B cell (primary cell): Measurements from ENCODE around the gene DYNLT2. TPM values are rescaled to one million over a fixed set of nuclear protein-coding genes. Genes with fewer than 3 reads are reported as not detected.

ENCODE experiments used
- ATAC-seq: fragments of 200-7000 bp; cut with Tn5 transposase; one replicate; pipeline ENCODE4 v1.10.0; 2021; ENCODE audit warnings: low read depth, mild to moderate bottlenecking, moderate number of reproducible peaks, moderate library complexity
- CTCF ChIA-PET: fragments of 350-600 bp; sonication (Branson Sonifier 250); formaldehyde crosslinking; loops from one replicate; lab custom pipeline; 2021; ENCODE audit warnings: antibody characterized with exemption, inconsistent platforms; lab: Charles Lee
- POLR2A ChIA-PET: fragments of 350-600 bp; sonication (Branson Sonifier 250); formaldehyde crosslinking; loops from one replicate; lab custom pipeline; 2021; ENCODE audit warnings: antibody characterized with exemption; lab: Charles Lee
- DNase-seq: peaks from one replicate; pipeline ENCODE4 v3.0.0; 2013
- H2AFZ ChIP-seq: 2 replicates; pipeline ENCODE4 v1.6.1; 2012; ENCODE audit warnings: mild to moderate bottlenecking, low read depth, low read length; ENCODE audit not compliant: insufficient read depth, poor library complexity, severe bottlenecking
- H3K27ac ChIP-seq, 2 donors: 1 replicate in 1 of 2; 2 replicates in 1 of 2; pipeline ENCODE4 v1.5.1; 2012 to 2013; ENCODE audit warnings: low read length in 2 of 2, mild to moderate bottlenecking in 2 of 2, moderate library complexity in 1 of 2
- H3K27me3 ChIP-seq, 4 experiments: fragments of 200-600 bp in 1 of 4; sonication (generic) in 1 of 4; replicated peaks in 1 of 4; 1 replicate in 2 of 4; 2 replicates in 2 of 4; pipeline versions ENCODE4 v1.6.1 to v1.7.0; 2013 to 2016; ENCODE audit warnings: low read length in 3 of 4, mild to moderate bottlenecking in 2 of 4, mixed read lengths in 1 of 4, moderate library complexity in 1 of 4; ENCODE audit not compliant: insufficient read depth in 4 of 4, control insufficient read depth in 3 of 4; ENCODE audit errors: control extremely low read depth in 1 of 4
- H3K36me3 ChIP-seq, 2 experiments: replicated peaks in 1 of 2; 1 replicate in 1 of 2; 2 replicates in 1 of 2; pipeline versions ENCODE4 v1.6.1 to v1.7.1; 2013; ENCODE audit warnings: low read length in 1 of 2; ENCODE audit not compliant: insufficient read depth in 2 of 2, control insufficient read depth in 1 of 2; ENCODE audit errors: control extremely low read depth in 1 of 2, extremely low read depth in 1 of 2
- H3K4me1 ChIP-seq, 2 donors: fragments of 200-600 bp in 1 of 2; sonication (generic) in 1 of 2; 1 replicate in 1 of 2; 2 replicates in 1 of 2; pipeline versions ENCODE4 v1.5.1 to v1.6.1; 2013 to 2017; ENCODE audit warnings: low read length in 2 of 2; ENCODE audit not compliant: control insufficient read depth in 2 of 2, insufficient read depth in 2 of 2
- H3K4me2 ChIP-seq: replicated peaks from 2 replicates; pipeline ENCODE3; 2012; ENCODE audit warnings: mild to moderate bottlenecking, low read depth, low read length; ENCODE audit not compliant: poor library complexity, severe bottlenecking
- H3K4me3 ChIP-seq, 5 experiments: fragments of 200-600 bp in 1 of 5; sonication (generic) in 1 of 5; 1 replicate in 3 of 5; 2 replicates in 2 of 5; pipeline versions ENCODE4 v1.5.1 to v1.7.0; 2011 to 2016; ENCODE audit warnings: low read length in 4 of 5, mild to moderate bottlenecking in 4 of 5, low read depth in 2 of 5, control low read depth in 1 of 5, moderate library complexity in 1 of 5; ENCODE audit not compliant: insufficient read depth in 1 of 5; ENCODE audit errors: control extremely low read depth in 1 of 5, extremely low read depth in 1 of 5
- H3K79me2 ChIP-seq: fragments of 200-600 bp; sonication (generic); one replicate; pipeline ENCODE4 v1.6.0; 2016; ENCODE audit warnings: low read length; ENCODE audit not compliant: control insufficient read depth, insufficient read depth
- H3K9ac ChIP-seq: fragments of 200-600 bp; sonication (generic); 2 replicates; pipeline ENCODE4 v1.6.1; 2017; ENCODE audit warnings: mild to moderate bottlenecking, low read length, moderate library complexity
- H3K9me3 ChIP-seq, 3 donors: one replicate each; pipeline versions ENCODE4 v1.6.1 to v1.7.1; 2013; ENCODE audit warnings: low read length in 2 of 3; ENCODE audit not compliant: control insufficient read depth in 2 of 3, insufficient read depth in 1 of 3; ENCODE audit errors: control extremely low read depth in 1 of 3
- H4K20me1 ChIP-seq: 2 replicates; pipeline ENCODE4 v1.6.0; 2012; ENCODE audit warnings: mild to moderate bottlenecking, low read length; ENCODE audit not compliant: insufficient read depth, control insufficient read depth, poor library complexity, severe bottlenecking
- H3K27ac Mint-ChIP-seq: one replicate; pipeline ENCODE4 v1.8.0; 2021; ENCODE audit warnings: mixed read lengths
- H3K27me3 Mint-ChIP-seq: one replicate; pipeline ENCODE4 v1.8.0; 2021; ENCODE audit warnings: mixed read lengths
- H3K4me1 Mint-ChIP-seq: one replicate; pipeline ENCODE4 v1.8.0; 2021; ENCODE audit warnings: mixed read lengths
- H3K4me3 Mint-ChIP-seq: one replicate; pipeline ENCODE4 v1.8.0; 2021; ENCODE audit warnings: mixed read lengths
- H3K9me3 Mint-ChIP-seq: one replicate; pipeline ENCODE4 v1.8.0; 2022; ENCODE audit warnings: mixed read lengths; ENCODE audit not compliant: insufficient read depth
- EZH2 ChIP-seq: IDR thresholded peaks from 2 replicates; pipeline ENCODE4 v1.6.1; 2012; ENCODE audit warnings: borderline replicate concordance, low read depth, mild to moderate bottlenecking, moderate library complexity, low read length; ENCODE audit not compliant: insufficient read depth, poor library complexity, severe bottlenecking
- WGBS: methylation state at CpG from one replicate; pipeline ENCODE4 v1.1.5; 2013; ENCODE audit warnings: missing lambda C conversion rate; ENCODE audit not compliant: insufficient coverage; 5-methylcytosine and 5-hydroxymethylcytosine counted together
- intact Hi-C: fragments of 100-400 bp; cut with micrococcal nuclease; formaldehyde crosslinking; loops from one replicate; pipeline ENCODE4 v1.10.0; 2022
- polyA plus RNA-seq: library from polyadenylated mRNA; depleted of rRNA; stranded (reverse); fragments of >200 nt; gene quantifications from 2 replicates; pipeline ENCODE4 v1.2.3, GENCODE V29; 2012
- total RNA-seq, 2 donors: library from RNA; stranded (reverse); fragments of 120-200 nt in 1 of 2; gene quantifications; 1 replicate in 1 of 2; 2 replicates in 1 of 2; pipeline versions ENCODE4 v1.2.3 to v1.2.4, GENCODE V29; 2013 to 2022
- TF ChIP-seq, protein P1 (sequence below): fragments of 200-600 bp; IDR thresholded peaks from one replicate; pipeline ENCODE4 v1.8.0; 2022; ENCODE audit warnings: antibody characterized with exemption, mild to moderate bottlenecking

Gene DYNLT2
- total and polyA plus RNA-seq, 2 donors (not counting 1 experiment from before 2014, with no cell fraction given) = 2.4 to 7.2 TPM

DNA sequence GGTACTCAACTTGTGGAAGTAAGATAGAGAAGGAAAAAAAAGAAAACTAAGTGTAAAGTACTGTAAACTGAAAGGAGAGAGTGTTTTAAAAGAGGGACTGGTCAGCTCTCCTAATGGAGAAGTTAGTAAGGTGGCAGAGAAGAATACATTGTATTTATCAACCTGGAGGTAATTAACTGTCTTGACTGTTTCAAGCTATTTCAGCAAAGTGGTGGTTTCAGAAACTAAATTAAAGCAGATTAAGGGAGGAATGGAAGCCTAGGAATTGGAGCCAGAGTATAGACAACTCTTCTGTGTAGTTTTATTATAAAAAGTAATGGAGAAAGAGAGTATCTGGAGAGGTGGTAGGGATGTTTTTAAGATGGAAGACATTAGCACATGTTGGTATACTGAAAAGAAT, 24.4 kb downstream of the DYNLT2 start:
- DNase-seq (no peak), ATAC-seq (no peak)
- Histone ChIP-seq H3K9me3 (no peaks in the 10 kb centered on the region), H3K4me2 (no peak overlapping the region), H3K4me1 (peaks cover 12 to 14% of the 10 kb centered on the region in 2 donors), H3K27ac (no peak overlapping the region), H3K9ac (no peak overlapping the region), H3K27me3 (no peaks in the 10 kb centered on the region), H4K20me1 (no peaks in the 10 kb centered on the region), H2AFZ (no peak overlapping the region), H3K36me3 (no peaks in the 10 kb centered on the region), H3K79me2 (no peaks in the 10 kb centered on the region), H3K4me3 (no peak overlapping the region)
- Mint-ChIP-seq H3K4me1 (peaks cover 13% of the 10 kb centered on the region), H3K27ac (no peak overlapping the region), H3K4me3 (no peak overlapping the region), H3K9me3 (no peaks in the 10 kb centered on the region), H3K27me3 (no peaks in the 10 kb centered on the region)
- intact Hi-C loops = loop anchor here (10.0 kb wide), 1 partner anchor 568 kb away; the partner anchor contains the start of gene DLL1
- CTCF ChIA-PET = interaction anchor here (0.8 to 1.0 kb wide), 2 partner anchors 11 to 25 kb away, joined by 3 read pairs; partner anchors contain the start of genes C6orf120 and WDR27
- POLR2A ChIA-PET = no interaction called here
- no peak for TF ChIP-seq EZH2
- TF ChIP-seq, protein P1, sequence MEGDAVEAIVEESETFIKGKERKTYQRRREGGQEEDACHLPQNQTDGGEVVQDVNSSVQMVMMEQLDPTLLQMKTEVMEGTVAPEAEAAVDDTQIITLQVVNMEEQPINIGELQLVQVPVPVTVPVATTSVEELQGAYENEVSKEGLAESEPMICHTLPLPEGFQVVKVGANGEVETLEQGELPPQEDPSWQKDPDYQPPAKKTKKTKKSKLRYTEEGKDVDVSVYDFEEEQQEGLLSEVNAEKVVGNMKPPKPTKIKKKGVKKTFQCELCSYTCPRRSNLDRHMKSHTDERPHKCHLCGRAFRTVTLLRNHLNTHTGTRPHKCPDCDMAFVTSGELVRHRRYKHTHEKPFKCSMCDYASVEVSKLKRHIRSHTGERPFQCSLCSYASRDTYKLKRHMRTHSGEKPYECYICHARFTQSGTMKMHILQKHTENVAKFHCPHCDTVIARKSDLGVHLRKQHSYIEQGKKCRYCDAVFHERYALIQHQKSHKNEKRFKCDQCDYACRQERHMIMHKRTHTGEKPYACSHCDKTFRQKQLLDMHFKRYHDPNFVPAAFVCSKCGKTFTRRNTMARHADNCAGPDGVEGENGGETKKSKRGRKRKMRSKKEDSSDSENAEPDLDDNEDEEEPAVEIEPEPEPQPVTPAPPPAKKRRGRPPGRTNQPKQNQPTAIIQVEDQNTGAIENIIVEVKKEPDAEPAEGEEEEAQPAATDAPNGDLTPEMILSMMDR = no peak

DNA sequence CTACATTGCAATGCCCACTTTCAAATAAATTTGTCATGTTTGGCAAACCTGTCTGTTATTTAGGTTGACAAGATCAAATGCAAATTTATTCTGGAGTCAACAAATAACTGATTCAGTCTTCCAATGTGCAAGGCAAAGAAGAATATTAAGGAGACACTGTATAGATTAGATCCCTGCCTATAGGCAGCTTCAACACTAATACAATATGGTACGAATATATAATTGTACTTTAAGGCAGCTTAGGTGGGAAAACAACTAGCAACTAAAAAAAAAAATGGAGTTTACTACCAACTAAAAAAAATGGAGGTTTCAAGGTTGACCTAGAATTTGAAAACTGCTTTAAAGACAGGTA, 25.3 kb downstream of the DYNLT2 start:
- Mint-ChIP-seq H3K4me1 (peaks cover 20% of the 10 kb centered on the region), H3K4me3 (peak overlapping the region; percentile 90), H3K9me3 (no peaks in the 10 kb centered on the region), H3K27ac (peak overlapping the region; percentile 57), H3K27me3 (no peaks in the 10 kb centered on the region)
- Histone ChIP-seq H4K20me1 (no peaks in the 10 kb centered on the region), H3K9ac (no peak overlapping the region), H2AFZ (no peak overlapping the region), H3K79me2 (peaks cover 9% of the 10 kb centered on the region), H3K27me3 (no peaks in the 10 kb centered on the region), H3K27ac (no peak overlapping the region), H3K4me1 (peaks cover 17 to 18% of the 10 kb centered on the region in 2 donors), H3K9me3 (no peaks in the 10 kb centered on the region), H3K4me3 (no peak overlapping the region), H3K4me2 (no peak overlapping the region), H3K36me3 (no peaks in the 10 kb centered on the region)
- WGBS = no CpG with 5 or more reads among the region's 1 CpG
- no peak for ATAC-seq
- TF ChIP-seq EZH2 = no peak
- TF ChIP-seq, protein P1 = no peak
- CTCF ChIA-PET = interaction anchor here (0.8 to 1.7 kb wide), 3 partner anchors 12 to 23 kb away, joined by 3 to 4 read pairs (median 3); no protein-coding TSS in a partner anchor
- no peak for DNase-seq
- intact Hi-C loops = loop anchor here (10.0 kb wide), 1 partner anchor 569 kb away; the partner anchor contains the start of gene DLL1
- POLR2A ChIA-PET = no interaction called here
